ENCODE results near the gene BHMT2. TPM values are rescaled to one million over a fixed set of nuclear protein-coding genes. Genes with fewer than 3 reads are reported as not detected.

BHMT2 gene
- polyA plus RNA-seq, 3 donors: 2.1 to 21.7 (median 18.6) TPM

GRCh38 chr5:79109527-79110492, 40.2 kb downstream of the BHMT2 start:
- WGBS, 3 donors: 48 to 66% (median 49%) methylated on average over 15 of the region's 15 CpGs
- H3K27ac ChIP-seq (ENCODE audit: low read depth, low read length): no peak overlapping the region

- 26 to 42% (median 30%) methylated on average over 32 of the region's 32 CpGs for WGBS, 3 donors
- H3K27ac ChIP-seq (ENCODE audit: low read depth, low read length): no peak within 1 kb of the TSS
Observed at GRCh38 chr5:79111387-79111959, 41.9 kb downstream of the BHMT2 start, which contains the start of gene BHMT. Gene BHMT, plus strand, starts transcription at chr5:79111809. Its CDS starts 77 bp downstream, at chr5:79111886.

DNA sequence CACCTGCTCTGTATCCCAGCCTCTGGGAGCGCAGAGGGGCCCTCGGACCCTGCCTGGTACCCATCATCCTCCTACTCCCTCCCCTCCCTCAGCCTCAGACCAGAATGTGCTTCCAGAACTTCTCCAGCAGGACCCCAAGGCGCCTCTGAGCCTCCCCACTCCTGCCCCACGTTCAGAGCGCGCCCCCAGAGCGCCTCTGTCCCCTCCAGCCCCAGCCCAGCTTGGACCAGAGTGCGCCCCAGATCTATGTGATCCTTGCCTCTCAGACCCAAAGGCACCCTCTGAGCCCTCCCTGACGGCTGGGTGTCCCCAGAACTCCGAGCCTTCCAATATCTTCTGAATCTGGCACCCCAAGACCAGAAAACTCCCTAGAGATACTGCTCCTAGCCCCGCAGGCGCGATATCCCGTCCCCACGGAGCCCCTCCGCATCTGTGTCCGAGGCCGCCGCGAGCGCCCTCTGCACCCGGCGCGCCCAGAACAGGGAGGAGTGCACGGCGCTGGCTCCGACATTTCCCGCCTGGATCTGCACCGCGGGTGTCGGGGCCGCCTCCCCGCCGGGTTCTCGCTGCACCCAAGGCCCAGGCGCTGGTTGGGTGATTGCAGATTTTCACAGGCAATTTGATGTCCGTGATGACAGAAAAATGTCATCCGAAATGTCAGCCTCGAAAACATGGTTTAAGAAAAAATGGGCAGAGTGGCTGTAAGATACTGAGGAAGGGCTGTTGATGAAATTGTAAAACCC, 42.6 kb downstream of the BHMT2 start:
- H3K27ac ChIP-seq (ENCODE audit: low read depth, low read length): no peak overlapping the region
- 8 to 17% (median 10%) methylated on average over 36 to 39 of the region's 39 CpGs for WGBS, 3 donors

GRCh38 chr5:79112703-79113058, 43.1 kb downstream of the BHMT2 start:
- no peak overlapping the region for H3K27ac ChIP-seq (ENCODE audit: low read depth, low read length)
- WGBS, 3 donors: 81 to 86% (median 86%) methylated on average over 5 of the region's 5 CpGs

DNA sequence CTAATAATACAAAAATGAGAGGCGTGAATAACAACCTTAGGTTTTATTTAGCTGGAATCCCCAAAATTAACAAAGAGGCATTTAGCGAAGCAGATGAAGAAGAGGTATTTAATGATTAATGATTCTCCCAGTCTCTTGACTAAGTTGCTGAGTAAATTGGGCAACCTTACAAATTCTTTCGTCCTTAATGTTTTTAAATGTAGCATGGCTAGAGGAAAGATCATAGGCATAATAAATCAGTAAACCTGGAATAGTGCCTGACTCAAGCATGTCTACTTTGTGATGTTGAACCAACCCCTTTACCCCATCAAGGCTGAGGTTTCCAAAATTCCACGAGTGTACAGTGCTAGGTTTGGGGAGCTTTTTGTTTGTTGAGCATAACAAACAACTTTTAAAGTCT, 49.9 kb downstream of the BHMT2 start:
- WGBS, 3 donors: 71 to 89% (median 76%) methylated on average over 4 of the region's 4 CpGs
- no peak overlapping the region for H3K27ac ChIP-seq (ENCODE audit: low read depth, low read length)

- 78 to 95% (median 85%) methylated on average over 4 of the region's 4 CpGs for WGBS, 3 donors
- no peak overlapping the region for H3K27ac ChIP-seq (ENCODE audit: low read depth, low read length)
Observed at GRCh38 chr5:79120221-79120620, 50.7 kb downstream of the BHMT2 start.

GRCh38 chr5:79122973-79123372, 53.4 kb downstream of the BHMT2 start:
- H3K27ac ChIP-seq (ENCODE audit: low read depth, low read length): no peak overlapping the region

DNA sequence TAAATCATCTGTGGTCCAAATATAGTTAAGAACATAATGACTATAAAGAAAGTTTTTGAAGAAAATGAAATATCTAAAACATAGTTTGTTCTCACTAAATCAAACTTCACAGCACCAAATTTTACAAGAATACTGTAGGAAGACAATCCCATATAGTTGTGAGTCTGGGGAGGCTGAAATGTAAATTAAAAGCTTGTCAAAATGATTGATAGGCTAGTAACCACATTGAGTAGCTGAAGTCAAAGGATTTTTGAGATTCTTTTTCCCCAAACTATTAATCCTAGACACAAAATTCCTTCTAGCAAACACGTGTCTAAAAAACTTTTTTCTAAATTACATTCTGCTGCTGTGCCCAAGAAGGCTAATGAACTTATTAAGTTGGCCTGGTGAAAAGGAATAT, 55.0 kb downstream of the BHMT2 start:
- H3K27ac ChIP-seq (ENCODE audit: low read depth, low read length): no peak overlapping the region
- 67 to 80% (median 72%) methylated on average over 1 of the region's 1 CpG for WGBS, 3 donors

DNA sequence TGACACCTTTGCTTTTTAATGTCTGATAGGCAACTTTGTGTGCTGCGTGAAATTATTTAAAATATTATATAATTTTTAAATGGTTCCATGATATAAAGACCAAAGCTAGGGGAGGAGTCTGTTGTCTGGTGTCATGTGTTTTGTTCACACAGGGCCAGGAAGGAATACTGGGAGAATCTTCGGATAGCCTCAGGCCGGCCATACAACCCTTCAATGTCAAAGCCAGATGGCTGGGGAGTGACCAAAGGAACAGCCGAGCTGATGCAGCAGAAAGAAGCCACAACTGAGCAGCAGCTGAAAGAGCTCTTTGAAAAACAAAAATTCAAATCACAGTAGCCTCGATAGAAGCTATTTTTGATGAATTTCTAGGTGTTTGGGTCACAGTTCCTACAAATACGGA, 61.2 kb downstream of the BHMT2 start:
- no peak overlapping the region for H3K27ac ChIP-seq (ENCODE audit: low read depth, low read length)
- 75 to 77% (median 77%) methylated on average over 6 of the region's 6 CpGs for WGBS, 3 donors

DNA sequence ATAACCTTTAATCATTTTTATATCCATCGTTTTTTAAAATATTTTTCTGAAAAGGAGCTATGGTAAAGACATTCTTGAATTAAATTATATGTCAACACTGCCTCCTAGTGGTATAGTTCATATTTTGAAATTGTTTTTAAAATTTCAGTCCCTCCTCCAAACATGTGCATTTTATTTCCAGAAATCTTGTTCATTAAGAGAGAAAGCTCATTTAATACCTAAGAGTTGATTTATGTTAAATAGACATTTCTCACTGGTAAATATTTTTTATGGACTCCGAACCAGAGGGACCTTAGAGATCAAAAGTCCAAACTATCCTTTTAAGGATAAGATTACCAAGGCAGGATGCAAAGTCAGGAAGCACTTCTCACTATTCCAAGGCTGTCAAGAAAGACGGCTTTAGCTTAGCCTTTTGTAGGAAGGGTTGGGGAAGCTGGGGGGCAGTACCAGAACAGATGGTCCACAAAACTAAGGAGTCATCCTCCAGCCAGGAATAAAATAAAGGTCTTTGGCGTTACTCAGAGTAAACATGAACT, 63.6 kb downstream of the BHMT2 start:
- WGBS, 3 donors: 4 to 7% (median 5%) methylated on average over 4 of the region's 4 CpGs
- H3K27ac ChIP-seq (ENCODE audit: low read depth, low read length): no peak overlapping the region

DNA sequence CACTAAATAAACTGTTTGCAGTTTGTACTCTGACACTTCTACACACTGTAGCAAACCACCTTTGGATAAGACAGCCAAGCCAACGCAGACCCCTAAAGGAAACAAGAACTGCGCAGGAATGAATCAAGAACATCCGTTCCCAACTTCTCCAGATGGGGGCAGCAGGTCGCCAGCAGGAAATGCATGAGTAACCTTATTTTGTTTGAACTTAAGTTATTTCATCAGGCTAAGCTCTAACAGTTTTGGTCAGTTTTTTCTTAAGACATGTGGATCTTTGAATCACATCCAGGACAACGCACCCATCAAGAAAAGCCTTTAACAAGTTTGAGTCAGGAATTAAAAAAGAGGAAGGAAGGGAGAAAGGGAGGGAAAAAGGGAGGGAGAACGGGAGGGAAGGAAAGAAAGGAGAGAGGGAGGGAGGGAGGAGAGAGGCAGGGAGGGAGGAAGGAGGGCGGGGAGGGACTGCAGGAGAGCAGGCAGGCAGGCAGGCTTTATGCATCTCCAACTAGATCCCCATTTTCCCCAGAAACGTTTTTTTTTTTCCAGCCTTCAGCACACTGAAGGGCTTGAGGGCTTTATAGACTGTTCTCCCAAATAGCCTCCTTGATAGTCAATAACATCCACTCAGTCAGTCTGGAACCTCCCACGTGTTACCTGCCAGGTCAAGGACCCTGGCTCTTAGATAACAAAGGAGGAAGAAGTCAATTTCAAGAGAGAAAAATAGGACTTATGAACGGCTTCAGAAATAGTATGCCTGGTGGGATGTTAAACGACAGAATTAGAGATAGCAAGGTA, 64.3 kb downstream of the BHMT2 start:
- WGBS, 3 donors: 1 to 4% (median 3%) methylated on average over 11 of the region's 11 CpGs
- H3K27ac ChIP-seq (ENCODE audit: low read depth, low read length): no peak overlapping the region

GRCh38 chr5:79135790-79136553, 66.4 kb downstream of the BHMT2 start:
- WGBS, 3 donors: 70 to 92% (median 91%) methylated on average over 5 of the region's 5 CpGs
- H3K27ac ChIP-seq (ENCODE audit: low read depth, low read length): no peak overlapping the region

DNA sequence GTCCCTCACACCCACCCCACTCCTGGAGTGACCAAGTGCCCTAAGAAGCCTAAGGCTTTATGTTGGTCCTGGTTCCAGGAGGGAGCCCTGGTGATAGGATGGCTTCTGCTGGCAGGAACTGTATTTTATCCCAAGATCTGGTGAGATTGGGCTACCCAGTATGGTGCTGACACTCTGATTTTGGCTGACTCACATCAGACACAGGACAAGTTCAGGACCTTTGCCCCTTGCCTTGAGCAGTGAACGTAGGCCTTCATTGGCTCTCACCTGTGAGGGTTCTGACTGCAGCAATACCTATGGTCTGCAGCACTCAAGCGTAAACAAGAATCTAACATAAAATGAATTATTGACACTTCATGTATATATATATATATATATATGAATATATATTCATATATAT, 67.1 kb downstream of the BHMT2 start:
- WGBS, 3 donors: 74 to 98% (median 92%) methylated on average over 2 of the region's 2 CpGs

More for the DNA sequence above, 67.1 kb downstream of the BHMT2 start:
- H3K27ac ChIP-seq (ENCODE audit: low read depth, low read length): no peak overlapping the region

Other genes with a start within 250 kb of the BHMT2 start
- gene ARSB, start 84.5 kb upstream of the BHMT2 start, polyA plus RNA-seq: 1 to 10 TPM; 1.8 to 4.1 (median 3.9) TPM
- 1 to 10 TPM in 2 of 3 donors, under 1 TPM in 1; 0.56 to 5.3 (median 3.7) TPM for gene DMGDH, start 93 bp upstream of the BHMT2 start, polyA plus RNA-seq
- gene BHMT, start 42.0 kb downstream of the BHMT2 start, polyA plus RNA-seq: under 1 TPM in 1 of 3 donors, not detected in 2; 0.24 TPM
- gene JMY, start 166.4 kb downstream of the BHMT2 start, polyA plus RNA-seq: 1 to 10 TPM; 2.7 to 3.5 (median 2.9) TPM

Data from adipose tissue (tissue), 3 donors.